ENCODE measurements around the gene STK36.

STK36 gene

GRCh38 chr2:218671654-218672566 lies at the start of gene STK36, which contains the start of gene RNF25:
TSS of gene STK36 (plus strand) at chr2:218672086. CDS start at chr2:218672830, 744 bp downstream.
TSS of gene RNF25 (minus strand) at chr2:218672002. CDS start at chr2:218671970, 32 bp downstream.
- peak; percentile 70 for DNase-seq (ENCODE audit: extremely low read depth, low read depth)
- H3K4me3 ChIP-seq (replicated peaks; ENCODE audit: low read depth, low read length): peak within 1 kb of the TSS; percentile 65

GRCh38 chr2:218622606-218623365 lies 49.1 kb upstream of the STK36 start:
- DNase-seq (ENCODE audit: extremely low read depth, low read depth): no peak
- TF ChIP-seq CTCF (IDR thresholded peaks at IDR 0.05; ENCODE audit: low read depth, low read length, missing control alignments): no peak
- H3K4me3 ChIP-seq (replicated peaks; ENCODE audit: low read depth, low read length): no peak overlapping the region

More at GRCh38 chr2:218671654-218672566, at the start of gene STK36, which contains the start of gene RNF25:
- TF ChIP-seq CTCF (IDR thresholded peaks at IDR 0.05; ENCODE audit: low read depth, low read length, missing control alignments): no peak

GRCh38 chr2:218623366-218623705 lies 48.5 kb upstream of the STK36 start:
- no peak for TF ChIP-seq CTCF (IDR thresholded peaks at IDR 0.05; ENCODE audit: low read depth, low read length, missing control alignments)
- no peak overlapping the region for H3K4me3 ChIP-seq (replicated peaks; ENCODE audit: low read depth, low read length)
- no peak for DNase-seq (ENCODE audit: extremely low read depth, low read depth)

GRCh38 chr2:218626369-218626768 lies 45.5 kb upstream of the STK36 start:
- H3K4me3 ChIP-seq (replicated peaks; ENCODE audit: low read depth, low read length): no peak overlapping the region
- no peak for TF ChIP-seq CTCF (IDR thresholded peaks at IDR 0.05; ENCODE audit: low read depth, low read length, missing control alignments)
- no peak for DNase-seq (ENCODE audit: extremely low read depth, low read depth)

GRCh38 chr2:218627939-218628338 lies 43.9 kb upstream of the STK36 start:
- no peak for DNase-seq (ENCODE audit: extremely low read depth, low read depth)
- TF ChIP-seq CTCF (IDR thresholded peaks at IDR 0.05; ENCODE audit: low read depth, low read length, missing control alignments): no peak
- H3K4me3 ChIP-seq (replicated peaks; ENCODE audit: low read depth, low read length): no peak overlapping the region

GRCh38 chr2:218631837-218632236 lies 40.0 kb upstream of the STK36 start:
- H3K4me3 ChIP-seq (replicated peaks; ENCODE audit: low read depth, low read length): no peak overlapping the region
- DNase-seq (ENCODE audit: extremely low read depth, low read depth): no peak
- TF ChIP-seq CTCF (IDR thresholded peaks at IDR 0.05; ENCODE audit: low read depth, low read length, missing control alignments): no peak

Measured in HFF-Myc (cell line).